ENCODE data around the gene MAML2. TPM values are rescaled to one million over a fixed set of nuclear protein-coding genes. Genes with fewer than 3 reads are reported as not detected.

Gene MAML2
- total and polyA plus RNA-seq, 2 experiments from 2014 or later: 2.0 to 7.1 TPM

GRCh38 chr11:96085319-96085930, 257.6 kb downstream of the MAML2 start (continued):
- TF ChIP-seq, protein P1, sequence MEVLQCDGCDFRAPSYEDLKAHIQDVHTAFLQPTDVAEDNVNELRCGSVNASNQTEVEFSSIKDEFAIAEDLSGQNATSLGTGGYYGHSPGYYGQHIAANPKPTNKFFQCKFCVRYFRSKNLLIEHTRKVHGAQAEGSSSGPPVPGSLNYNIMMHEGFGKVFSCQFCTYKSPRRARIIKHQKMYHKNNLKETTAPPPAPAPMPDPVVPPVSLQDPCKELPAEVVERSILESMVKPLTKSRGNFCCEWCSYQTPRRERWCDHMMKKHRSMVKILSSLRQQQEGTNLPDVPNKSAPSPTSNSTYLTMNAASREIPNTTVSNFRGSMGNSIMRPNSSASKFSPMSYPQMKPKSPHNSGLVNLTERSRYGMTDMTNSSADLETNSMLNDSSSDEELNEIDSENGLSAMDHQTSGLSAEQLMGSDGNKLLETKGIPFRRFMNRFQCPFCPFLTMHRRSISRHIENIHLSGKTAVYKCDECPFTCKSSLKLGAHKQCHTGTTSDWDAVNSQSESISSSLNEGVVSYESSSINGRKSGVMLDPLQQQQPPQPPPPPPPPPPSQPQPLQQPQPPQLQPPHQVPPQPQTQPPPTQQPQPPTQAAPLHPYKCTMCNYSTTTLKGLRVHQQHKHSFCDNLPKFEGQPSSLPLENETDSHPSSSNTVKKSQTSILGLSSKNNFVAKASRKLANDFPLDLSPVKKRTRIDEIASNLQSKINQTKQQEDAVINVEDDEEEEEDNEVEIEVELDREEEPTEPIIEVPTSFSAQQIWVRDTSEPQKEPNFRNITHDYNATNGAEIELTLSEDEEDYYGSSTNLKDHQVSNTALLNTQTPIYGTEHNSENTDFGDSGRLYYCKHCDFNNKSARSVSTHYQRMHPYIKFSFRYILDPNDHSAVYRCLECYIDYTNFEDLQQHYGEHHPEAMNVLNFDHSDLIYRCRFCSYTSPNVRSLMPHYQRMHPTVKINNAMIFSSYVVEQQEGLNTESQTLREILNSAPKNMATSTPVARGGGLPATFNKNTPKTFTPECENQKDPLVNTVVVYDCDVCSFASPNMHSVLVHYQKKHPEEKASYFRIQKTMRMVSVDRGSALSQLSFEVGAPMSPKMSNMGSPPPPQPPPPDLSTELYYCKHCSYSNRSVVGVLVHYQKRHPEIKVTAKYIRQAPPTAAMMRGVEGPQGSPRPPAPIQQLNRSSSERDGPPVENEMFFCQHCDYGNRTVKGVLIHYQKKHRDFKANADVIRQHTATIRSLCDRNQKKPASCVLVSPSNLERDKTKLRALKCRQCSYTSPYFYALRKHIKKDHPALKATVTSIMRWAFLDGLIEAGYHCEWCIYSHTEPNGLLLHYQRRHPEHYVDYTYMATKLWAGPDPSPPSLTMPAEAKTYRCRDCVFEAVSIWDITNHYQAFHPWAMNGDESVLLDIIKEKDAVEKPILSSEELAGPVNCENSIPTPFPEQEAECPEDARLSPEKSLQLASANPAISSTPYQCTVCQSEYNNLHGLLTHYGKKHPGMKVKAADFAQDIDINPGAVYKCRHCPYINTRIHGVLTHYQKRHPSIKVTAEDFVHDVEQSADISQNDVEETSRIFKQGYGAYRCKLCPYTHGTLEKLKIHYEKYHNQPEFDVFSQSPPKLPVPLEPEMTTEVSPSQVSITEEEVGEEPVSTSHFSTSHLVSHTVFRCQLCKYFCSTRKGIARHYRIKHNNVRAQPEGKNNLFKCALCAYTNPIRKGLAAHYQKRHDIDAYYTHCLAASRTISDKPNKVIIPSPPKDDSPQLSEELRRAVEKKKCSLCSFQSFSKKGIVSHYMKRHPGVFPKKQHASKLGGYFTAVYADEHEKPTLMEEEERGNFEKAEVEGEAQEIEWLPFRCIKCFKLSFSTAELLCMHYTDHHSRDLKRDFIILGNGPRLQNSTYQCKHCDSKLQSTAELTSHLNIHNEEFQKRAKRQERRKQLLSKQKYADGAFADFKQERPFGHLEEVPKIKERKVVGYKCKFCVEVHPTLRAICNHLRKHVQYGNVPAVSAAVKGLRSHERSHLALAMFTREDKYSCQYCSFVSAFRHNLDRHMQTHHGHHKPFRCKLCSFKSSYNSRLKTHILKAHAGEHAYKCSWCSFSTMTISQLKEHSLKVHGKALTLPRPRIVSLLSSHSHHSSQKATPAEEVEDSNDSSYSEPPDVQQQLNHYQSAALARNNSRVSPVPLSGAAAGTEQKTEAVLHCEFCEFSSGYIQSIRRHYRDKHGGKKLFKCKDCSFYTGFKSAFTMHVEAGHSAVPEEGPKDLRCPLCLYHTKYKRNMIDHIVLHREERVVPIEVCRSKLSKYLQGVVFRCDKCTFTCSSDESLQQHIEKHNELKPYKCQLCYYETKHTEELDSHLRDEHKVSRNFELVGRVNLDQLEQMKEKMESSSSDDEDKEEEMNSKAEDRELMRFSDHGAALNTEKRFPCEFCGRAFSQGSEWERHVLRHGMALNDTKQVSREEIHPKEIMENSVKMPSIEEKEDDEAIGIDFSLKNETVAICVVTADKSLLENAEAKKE (CRISPR knock-in tag; IDR thresholded peaks at IDR 0.05): no peak
- TF ChIP-seq EZH2 (IDR thresholded peaks at IDR 0.05; ENCODE audit: low read depth, unreplicated experiment) (no peak), POLR2AphosphoS5 (IDR thresholded peaks at IDR 0.05; ENCODE audit: low read depth) (no peak)

- Histone ChIP-seq H3F3A (replicated peaks; ENCODE audit: low read depth) (no peaks in the 10 kb centered on the region), H4K20me1 (replicated peaks; ENCODE audit: insufficient read depth) (no peaks in the 10 kb centered on the region), H3K4me3 (no peak overlapping the region), H3K79me2 (replicated peaks; ENCODE audit: insufficient read depth) (no peaks in the 10 kb centered on the region), H2AFZ (no peak overlapping the region), H3K9me2 (ENCODE audit: insufficient read depth) (0 out of 2 replicates have a peak, but pooled peaks cover 4% of the 10 kb centered on the region), H3K4me1 (ENCODE audit: insufficient read depth) (peaks cover 49% of the 10 kb centered on the region), H3K4me2 (no peak overlapping the region), H3K36me3 (ENCODE audit: insufficient read depth) (no peaks in the 10 kb centered on the region), H3K27ac (ENCODE audit: low read depth) (no peak overlapping the region), H3K27me3 (ENCODE audit: insufficient read depth) (no peaks in the 10 kb centered on the region)
- Mint-ChIP-seq H3K4me1 (peaks cover 23% of the 10 kb centered on the region; the same call in 2 of the 3 replicates), H3K36me3 (ENCODE audit: low read depth) (no peaks in the 10 kb centered on the region), H3K27me3 (ENCODE audit: insufficient read depth, low read depth, poor library complexity) (no peaks in the 10 kb centered on the region), H3K4me3 (no peak overlapping the region), H3K9me3 (no peaks in the 10 kb centered on the region), H3K27ac (no peak overlapping the region)
- no peak for DNase-seq (ENCODE audit: low spot score)
- no peak for ATAC-seq
- no peak for TF ChIP-seq ETS1 (IDR thresholded peaks at IDR 0.05)
- no peak for TF ChIP-seq POLR2AphosphoS5 (IDR thresholded peaks at IDR 0.05; ENCODE audit: low read depth)
- no peak for TF ChIP-seq CREB1 (CRISPR knock-in tag; IDR thresholded peaks at IDR 0.05; ENCODE audit: low read depth)
- no peak for TF ChIP-seq NANOG (IDR thresholded peaks at IDR 0.05; ENCODE audit: borderline replicate concordance)
- TF ChIP-seq ZNF331 (CRISPR knock-in tag; IDR thresholded peaks at IDR 0.05; ENCODE audit: low read depth): no peak
- TF ChIP-seq ZNF114 (CRISPR knock-in tag; IDR thresholded peaks at IDR 0.05): no peak
Observed at GRCh38 chr11:96084610-96085318, 258.2 kb downstream of the MAML2 start.

Data from GM23338 (cell line).